Measurements from ENCODE around the gene PTPRK. TPM values are rescaled to one million over a fixed set of nuclear protein-coding genes. Genes with fewer than 3 reads are reported as not detected.

PTPRK gene
- total and polyA plus RNA-seq, 3 experiments from 2014 or later = 0.74 to 23.0 (median 21.3) TPM

DNA sequence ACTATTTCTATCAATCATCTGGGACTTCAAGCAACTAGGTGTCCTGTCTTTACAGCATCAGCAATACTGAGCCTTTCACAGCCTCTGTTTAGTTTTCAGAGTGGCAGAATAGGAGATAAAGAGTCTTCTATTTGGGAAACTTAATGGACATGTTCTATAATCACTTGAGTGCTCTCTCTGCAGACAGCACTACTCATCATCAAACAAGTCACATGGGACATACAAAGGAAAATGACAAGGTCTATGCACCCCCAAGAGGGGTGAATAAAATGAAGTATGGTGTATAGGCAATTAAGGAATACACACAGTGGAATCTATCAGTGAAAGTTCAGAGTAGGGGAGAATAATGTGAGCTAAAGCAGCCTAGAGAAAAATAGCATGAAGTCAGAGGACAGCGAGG, 381.7 kb downstream of the PTPRK start:
- Histone ChIP-seq H3K27ac (ENCODE audit: low read depth, low read length) (no peak overlapping the region), H3K27me3 (ENCODE audit: insufficient read depth, low read length, poor library complexity, severe bottlenecking) (no peaks in the 10 kb centered on the region), H3K36me3 (ENCODE audit: insufficient read depth, low read length) (no peaks in the 10 kb centered on the region), H3K4me1 (ENCODE audit: insufficient read depth, low read length) (no peaks in the 10 kb centered on the region), H3K9me3 (ENCODE audit: low read length) (no peaks in the 10 kb centered on the region), H3K4me3 (ENCODE audit: low read length) (no peak overlapping the region)
- H3K36me3 Mint-ChIP-seq = peaks cover 0 to 1% (median 0%) of the 10 kb centered on the region in 3 donors
- no peak for DNase-seq
- POLR2A ChIA-PET = no interaction called here
- H3K4me3 Mint-ChIP-seq = no peak overlapping the region
- no peaks in the 10 kb centered on the region for H3K9me3 Mint-ChIP-seq
- CTCF ChIA-PET = no interaction called here
- peaks cover 0 to 2% (median under 1%) of the 10 kb centered on the region in 3 donors for H3K4me1 Mint-ChIP-seq
- no peaks in the 10 kb centered on the region for H3K27me3 Mint-ChIP-seq
- no peak overlapping the region for H3K27ac Mint-ChIP-seq

DNA sequence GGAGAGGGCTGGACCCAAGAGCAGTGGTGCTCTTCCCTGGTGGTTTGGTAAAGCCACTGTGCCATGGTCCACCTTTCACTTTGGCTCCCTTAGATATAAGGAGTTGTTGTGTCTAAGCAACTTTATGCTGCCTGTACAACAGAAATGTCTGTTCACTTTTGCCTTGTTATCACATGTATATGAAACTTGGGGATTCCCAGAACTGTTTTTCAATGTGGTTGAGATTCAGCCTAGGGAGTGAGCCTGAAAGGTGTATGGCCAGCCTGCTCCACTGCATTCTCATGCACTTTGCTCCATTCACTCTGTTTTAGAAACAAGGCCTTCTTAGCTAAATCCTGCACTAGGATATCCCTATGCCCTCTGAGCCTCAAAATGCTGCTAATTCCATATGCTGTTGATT, 385.1 kb downstream of the PTPRK start:
- Mint-ChIP-seq H3K9me3 (no peaks in the 10 kb centered on the region), H3K27ac (no peak overlapping the region), H3K4me1 (no peaks in the 10 kb centered on the region), H3K4me3 (no peak overlapping the region), H3K27me3 (no peaks in the 10 kb centered on the region), H3K36me3 (peaks cover 0 to 2% (median 0%) of the 10 kb centered on the region in 3 donors)
- Histone ChIP-seq H3K4me3 (ENCODE audit: low read length) (no peak overlapping the region), H3K9me3 (ENCODE audit: low read length) (no peaks in the 10 kb centered on the region), H3K27me3 (ENCODE audit: insufficient read depth, low read length, poor library complexity, severe bottlenecking) (no peaks in the 10 kb centered on the region), H3K27ac (ENCODE audit: low read depth, low read length) (no peak overlapping the region), H3K36me3 (ENCODE audit: insufficient read depth, low read length) (no peaks in the 10 kb centered on the region), H3K4me1 (ENCODE audit: insufficient read depth, low read length) (no peaks in the 10 kb centered on the region)
- ChIA-PET POLR2A (no interaction called here), CTCF (no interaction called here)
- DNase-seq = no peak

DNA sequence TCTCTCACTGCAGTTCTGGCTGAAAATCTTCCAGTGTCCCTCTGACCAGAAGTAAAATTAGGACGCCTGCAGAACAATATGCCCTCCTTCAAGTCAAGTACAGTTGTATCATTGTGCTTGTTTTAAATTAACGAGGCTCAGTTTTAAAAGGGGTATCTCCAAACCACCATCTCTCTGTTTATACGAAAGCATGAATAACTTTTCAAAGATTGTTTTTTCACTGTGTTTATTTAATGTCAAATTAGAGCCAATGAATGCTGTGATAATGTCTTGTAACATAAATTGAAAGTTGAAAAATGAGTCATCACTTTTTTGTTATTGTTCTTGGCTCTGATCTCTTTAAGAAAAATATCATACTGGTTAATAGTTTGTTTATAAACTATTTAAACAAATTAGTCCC, 388.8 kb downstream of the PTPRK start:
- Histone ChIP-seq H3K9me3 (ENCODE audit: low read length) (no peaks in the 10 kb centered on the region), H3K27ac (ENCODE audit: low read depth, low read length) (no peak overlapping the region), H3K36me3 (ENCODE audit: insufficient read depth, low read length) (no peaks in the 10 kb centered on the region), H3K4me3 (ENCODE audit: low read length) (no peak overlapping the region), H3K4me1 (ENCODE audit: insufficient read depth, low read length) (no peaks in the 10 kb centered on the region), H3K27me3 (ENCODE audit: insufficient read depth, low read length, poor library complexity, severe bottlenecking) (no peaks in the 10 kb centered on the region)
- Mint-ChIP-seq H3K9me3 (no peaks in the 10 kb centered on the region), H3K27ac (no peak overlapping the region), H3K4me1 (no peaks in the 10 kb centered on the region), H3K4me3 (no peak overlapping the region), H3K36me3 (peaks cover 0 to 4% (median 0%) of the 10 kb centered on the region in 3 donors), H3K27me3 (no peaks in the 10 kb centered on the region)
- no peak for DNase-seq
- POLR2A ChIA-PET = no interaction called here
- CTCF ChIA-PET = no interaction called here

DNA sequence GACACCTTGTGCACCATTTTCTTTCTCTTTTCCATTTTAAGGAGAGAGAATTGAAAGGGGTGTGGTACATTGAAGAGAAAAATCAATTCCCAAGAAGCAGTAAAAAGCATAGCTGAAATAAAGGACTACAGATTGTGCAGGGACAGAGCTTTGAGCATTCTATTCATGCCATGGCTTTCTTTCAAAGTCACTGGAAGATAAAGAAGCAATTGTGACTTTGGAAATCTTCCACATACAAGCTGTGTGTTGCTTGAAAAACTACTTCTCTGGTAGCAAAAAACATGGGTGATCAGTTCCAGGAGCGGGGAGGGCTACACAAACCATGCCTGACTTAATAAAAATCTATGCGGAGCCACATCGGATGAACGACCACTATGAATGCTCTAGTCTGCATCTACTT, 389.4 kb downstream of the PTPRK start:
- DNase-seq = no peak
- Histone ChIP-seq H3K27ac (ENCODE audit: low read depth, low read length) (no peak overlapping the region), H3K4me3 (ENCODE audit: low read length) (no peak overlapping the region), H3K4me1 (ENCODE audit: insufficient read depth, low read length) (no peaks in the 10 kb centered on the region), H3K9me3 (ENCODE audit: low read length) (no peaks in the 10 kb centered on the region), H3K27me3 (ENCODE audit: insufficient read depth, low read length, poor library complexity, severe bottlenecking) (no peaks in the 10 kb centered on the region), H3K36me3 (ENCODE audit: insufficient read depth, low read length) (no peaks in the 10 kb centered on the region)
- Mint-ChIP-seq H3K9me3 (no peaks in the 10 kb centered on the region), H3K36me3 (peaks cover 0 to 4% (median 2%) of the 10 kb centered on the region in 3 donors), H3K4me1 (no peaks in the 10 kb centered on the region), H3K27me3 (no peaks in the 10 kb centered on the region), H3K27ac (no peak overlapping the region), H3K4me3 (no peak overlapping the region)
- POLR2A ChIA-PET = no interaction called here
- CTCF ChIA-PET = no interaction called here

DNA sequence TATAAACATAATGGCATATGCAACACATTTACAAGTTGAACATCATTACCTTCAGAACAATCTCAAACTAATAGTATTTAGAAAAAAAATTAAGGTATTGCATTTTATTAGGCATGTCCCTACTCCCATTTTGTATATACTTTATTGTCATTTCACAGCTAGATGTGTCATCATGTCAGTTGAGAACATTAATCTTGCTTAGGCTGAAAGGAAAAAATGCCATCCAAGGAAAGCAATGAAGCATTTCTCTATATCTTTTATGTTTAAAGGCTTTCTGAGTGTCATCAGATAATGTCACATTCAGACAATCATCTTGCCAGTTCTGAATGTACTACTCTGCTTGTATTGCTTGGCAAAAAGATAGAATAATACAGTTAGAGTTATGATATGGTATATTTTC, 390.7 kb downstream of the PTPRK start:
- Mint-ChIP-seq H3K27me3 (no peaks in the 10 kb centered on the region), H3K4me1 (no peaks in the 10 kb centered on the region), H3K36me3 (peaks cover 2 to 4% (median 4%) of the 10 kb centered on the region in 3 donors), H3K27ac (no peak overlapping the region), H3K4me3 (no peak overlapping the region), H3K9me3 (peaks cover 0 to 3% (median 0%) of the 10 kb centered on the region in 5 donors)
- ChIA-PET POLR2A (no interaction called here), CTCF (no interaction called here)
- H3K27me3 ChIP-seq (ENCODE audit: insufficient read depth, low read length, poor library complexity, severe bottlenecking) = no peaks in the 10 kb centered on the region
- H3K9me3 ChIP-seq (ENCODE audit: low read length) = no peaks in the 10 kb centered on the region
- no peaks in the 10 kb centered on the region for H3K4me1 ChIP-seq (ENCODE audit: insufficient read depth, low read length)
- DNase-seq = no peak
- no peak overlapping the region for H3K27ac ChIP-seq (ENCODE audit: low read depth, low read length)
- H3K36me3 ChIP-seq (ENCODE audit: insufficient read depth, low read length) = no peaks in the 10 kb centered on the region
- H3K4me3 ChIP-seq (ENCODE audit: low read length) = no peak overlapping the region

DNA sequence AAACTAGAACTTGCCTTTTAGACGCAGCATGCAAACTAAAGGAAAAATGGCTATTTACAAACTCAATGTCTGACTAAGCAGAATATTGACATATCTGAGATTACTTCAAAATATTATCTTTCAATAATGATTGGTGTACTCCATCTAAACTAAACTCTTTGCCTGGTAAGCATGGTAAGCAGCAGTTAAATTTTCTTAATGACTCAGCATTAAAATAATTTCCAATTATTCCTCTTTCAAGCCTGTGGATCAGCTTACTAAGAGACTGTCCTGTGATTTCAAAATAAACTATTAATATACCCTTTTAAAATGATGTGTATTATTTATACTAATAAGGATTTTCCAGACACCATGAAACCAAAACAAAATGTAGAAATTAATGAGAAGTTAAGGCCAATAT, 392.7 kb downstream of the PTPRK start:
- no peak for DNase-seq
- Mint-ChIP-seq H3K36me3 (peaks cover 4 to 6% (median 4%) of the 10 kb centered on the region in 3 donors), H3K27ac (no peak overlapping the region), H3K4me3 (no peak overlapping the region), H3K27me3 (peaks cover 0 to 2% of the 10 kb centered on the region in 2 donors), H3K4me1 (peaks cover 0 to 4% (median 0%) of the 10 kb centered on the region in 3 donors), H3K9me3 (peaks cover 0 to 3% (median 0%) of the 10 kb centered on the region in 5 donors)
- POLR2A ChIA-PET = no interaction called here
- H3K27ac ChIP-seq (ENCODE audit: low read depth, low read length) = no peak overlapping the region
- no peaks in the 10 kb centered on the region for H3K27me3 ChIP-seq (ENCODE audit: insufficient read depth, low read length, poor library complexity, severe bottlenecking)
- no peaks in the 10 kb centered on the region for H3K4me1 ChIP-seq (ENCODE audit: insufficient read depth, low read length)
- CTCF ChIA-PET = no interaction called here
- no peaks in the 10 kb centered on the region for H3K9me3 ChIP-seq (ENCODE audit: low read length)
- H3K4me3 ChIP-seq (ENCODE audit: low read length) = no peak overlapping the region
- no peaks in the 10 kb centered on the region for H3K36me3 ChIP-seq (ENCODE audit: insufficient read depth, low read length)

DNA sequence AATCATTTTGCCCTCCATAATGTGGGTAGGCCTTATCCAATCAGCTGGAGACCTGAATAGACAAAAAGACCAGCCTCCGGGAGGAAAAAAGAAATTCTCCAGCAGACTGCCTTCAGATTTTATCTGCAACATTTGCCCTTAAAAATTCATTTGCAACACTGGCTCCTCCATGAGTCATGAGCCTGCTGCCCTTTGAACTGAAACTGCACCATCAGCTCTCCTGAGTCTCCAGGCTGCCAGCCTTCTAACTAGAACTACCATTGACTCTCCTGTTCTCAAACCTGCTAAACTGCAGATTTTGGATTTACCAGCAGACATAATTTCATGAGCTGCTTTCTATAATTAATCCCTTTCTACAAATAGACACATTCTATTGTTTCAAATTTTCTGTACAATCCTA, 395.7 kb downstream of the PTPRK start:
- Histone ChIP-seq H3K4me1 (ENCODE audit: insufficient read depth, low read length) (no peaks in the 10 kb centered on the region), H3K9me3 (ENCODE audit: low read length) (no peaks in the 10 kb centered on the region), H3K27ac (ENCODE audit: low read depth, low read length) (no peak overlapping the region), H3K36me3 (ENCODE audit: insufficient read depth, low read length) (no peaks in the 10 kb centered on the region), H3K4me3 (ENCODE audit: low read length) (no peak overlapping the region), H3K27me3 (ENCODE audit: insufficient read depth, low read length, poor library complexity, severe bottlenecking) (no peaks in the 10 kb centered on the region)
- ChIA-PET POLR2A (no interaction called here), CTCF (no interaction called here)
- H3K4me3 Mint-ChIP-seq = no peak overlapping the region
- H3K36me3 Mint-ChIP-seq = peaks cover 4% of the 10 kb centered on the region in 3 donors
- no peak for DNase-seq
- peaks cover 0 to 15% (median 5%) of the 10 kb centered on the region in 3 donors for H3K4me1 Mint-ChIP-seq
- peaks cover 0 to 3% (median 0%) of the 10 kb centered on the region in 5 donors for H3K9me3 Mint-ChIP-seq
- H3K27ac Mint-ChIP-seq = no peak overlapping the region
- peaks cover 0 to 2% of the 10 kb centered on the region in 2 donors for H3K27me3 Mint-ChIP-seq

DNA sequence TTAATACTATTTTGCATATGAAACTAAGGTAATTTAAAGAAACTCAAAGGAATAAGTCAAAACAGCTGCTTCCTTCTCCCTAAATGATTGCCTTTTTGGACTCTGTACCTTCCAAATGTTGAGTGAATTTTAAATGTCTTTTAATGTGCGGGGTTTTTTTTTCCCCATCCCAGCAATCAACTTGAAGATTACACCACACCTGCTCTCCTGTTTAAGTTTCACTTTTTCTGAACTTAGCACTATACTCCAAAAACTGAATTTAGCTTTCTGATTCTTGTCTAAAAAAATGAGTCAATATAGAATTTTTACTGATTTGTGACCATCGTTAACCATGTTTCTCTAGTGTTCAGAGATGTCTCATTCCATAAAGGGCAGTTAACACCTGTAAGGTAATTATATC, 398.8 kb downstream of the PTPRK start:
- H3K4me3 Mint-ChIP-seq = no peak overlapping the region
- DNase-seq = no peak
- no peaks in the 10 kb centered on the region for H3K36me3 ChIP-seq (ENCODE audit: insufficient read depth, low read length)
- H3K4me1 Mint-ChIP-seq = peaks cover 0 to 15% (median 5%) of the 10 kb centered on the region in 3 donors
- peaks cover 0 to 2% of the 10 kb centered on the region in 2 donors for H3K27me3 Mint-ChIP-seq
- no peaks in the 10 kb centered on the region for H3K27me3 ChIP-seq (ENCODE audit: insufficient read depth, low read length, poor library complexity, severe bottlenecking)
- peaks cover 0 to 3% (median 0%) of the 10 kb centered on the region in 5 donors for H3K9me3 Mint-ChIP-seq
- no peak overlapping the region for H3K27ac ChIP-seq (ENCODE audit: low read depth, low read length)
- H3K4me1 ChIP-seq (ENCODE audit: insufficient read depth, low read length) = no peaks in the 10 kb centered on the region
- peaks cover 2 to 4% (median 4%) of the 10 kb centered on the region in 3 donors for H3K36me3 Mint-ChIP-seq
- CTCF ChIA-PET = no interaction called here
- H3K9me3 ChIP-seq (ENCODE audit: low read length) = no peaks in the 10 kb centered on the region
- no peak overlapping the region for H3K27ac Mint-ChIP-seq
- POLR2A ChIA-PET = interaction anchor here (0.5 kb wide), 1 partner anchor 88 kb away, joined by 3 read pairs; no protein-coding TSS in a partner anchor
- H3K4me3 ChIP-seq (ENCODE audit: low read length) = no peak overlapping the region

DNA sequence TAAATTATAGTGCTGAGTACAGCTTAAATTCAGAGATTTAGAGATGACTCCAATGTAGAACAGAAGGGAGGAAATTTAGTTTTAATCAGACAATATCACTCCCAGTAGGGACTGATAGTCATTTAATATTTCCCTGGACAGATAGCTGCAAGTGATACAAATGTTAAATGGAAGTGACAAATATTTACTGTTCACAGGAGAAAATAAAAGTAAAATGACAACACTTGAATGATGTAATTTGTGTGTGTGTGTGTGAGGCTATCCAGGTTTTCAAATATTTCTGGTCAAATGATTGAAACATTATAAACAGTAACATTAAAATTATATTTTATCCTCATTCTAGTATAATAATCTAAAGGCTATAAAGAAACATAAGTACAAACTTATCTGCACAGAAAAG, 399.2 kb downstream of the PTPRK start:
- Histone ChIP-seq H3K4me3 (ENCODE audit: low read length) (no peak overlapping the region), H3K4me1 (ENCODE audit: insufficient read depth, low read length) (no peaks in the 10 kb centered on the region), H3K27ac (ENCODE audit: low read depth, low read length) (no peak overlapping the region), H3K36me3 (ENCODE audit: insufficient read depth, low read length) (no peaks in the 10 kb centered on the region), H3K27me3 (ENCODE audit: insufficient read depth, low read length, poor library complexity, severe bottlenecking) (no peaks in the 10 kb centered on the region), H3K9me3 (ENCODE audit: low read length) (no peaks in the 10 kb centered on the region)
- Mint-ChIP-seq H3K9me3 (peaks cover 0 to 3% (median 0%) of the 10 kb centered on the region in 5 donors), H3K4me3 (no peak overlapping the region), H3K27ac (no peak overlapping the region), H3K36me3 (peaks cover 2 to 4% (median 3%) of the 10 kb centered on the region in 3 donors), H3K27me3 (peaks cover 0 to 2% of the 10 kb centered on the region in 2 donors), H3K4me1 (peaks cover 0 to 15% (median 5%) of the 10 kb centered on the region in 3 donors)
- CTCF ChIA-PET = no interaction called here
- POLR2A ChIA-PET = interaction anchor here (0.5 kb wide), 1 partner anchor 88 kb away, joined by 3 read pairs; no protein-coding TSS in a partner anchor
- no peak for DNase-seq

All from CD8-positive, alpha-beta memory T cell (primary cell).